Activated CD8-positive, alpha-beta memory T cell treated with anti-CD3 and anti-CD28 coated beads for 24 hours (primary cell): Measurements from ENCODE around the gene KPNB1.

Source experiments
- DNase-seq: peaks from one replicate; pipeline ENCODE4 v3.0.0-alpha.2; 2020

KPNB1 gene

GRCh38 chr17:47649153-47649971 is at the start of gene KPNB1:
TSS of gene KPNB1 (plus strand) at chr17:47649919. CDS start at chr17:47650245, 326 bp downstream.
- peak; percentile 97 for DNase-seq

- no peak for DNase-seq
Measured at GRCh38 chr17:47603830-47604597, 45.7 kb upstream of the KPNB1 start.

- no peak for DNase-seq
Measured at GRCh38 chr17:47604598-47604927, 45.2 kb upstream of the KPNB1 start.

- no peak for DNase-seq
Measured at GRCh38 chr17:47605011-47605410, 44.7 kb upstream of the KPNB1 start.

GRCh38 chr17:47607481-47607880 is 42.2 kb upstream of the KPNB1 start:
- DNase-seq = no peak

- no peak for DNase-seq
Measured at GRCh38 chr17:47611372-47612350, 38.1 kb upstream of the KPNB1 start.

- no peak for DNase-seq
Measured at GRCh38 chr17:47615766-47616424, 33.8 kb upstream of the KPNB1 start.

- no peak for DNase-seq
Measured at GRCh38 chr17:47618410-47618809, 31.3 kb upstream of the KPNB1 start.

GRCh38 chr17:47620503-47621245 is 29.0 kb upstream of the KPNB1 start:
- no peak for DNase-seq

- DNase-seq = no peak
Measured at GRCh38 chr17:47621293-47622179, 28.2 kb upstream of the KPNB1 start.

- DNase-seq = no peak
Measured at GRCh38 chr17:47622180-47622549, 27.6 kb upstream of the KPNB1 start.

GRCh38 chr17:47624727-47625068 is 25.0 kb upstream of the KPNB1 start:
- no peak for DNase-seq

GRCh38 chr17:47628014-47628566 is 21.6 kb upstream of the KPNB1 start:
- DNase-seq = no peak

- no peak for DNase-seq
Measured at GRCh38 chr17:47629826-47630225, 19.9 kb upstream of the KPNB1 start.

- DNase-seq = no peak
Measured at GRCh38 chr17:47630614-47631013, 19.1 kb upstream of the KPNB1 start.

- no peak for DNase-seq
Measured at GRCh38 chr17:47632991-47633390, 16.7 kb upstream of the KPNB1 start.

GRCh38 chr17:47633996-47634395 is 15.7 kb upstream of the KPNB1 start:
- DNase-seq = no peak

GRCh38 chr17:47634870-47635269 is 14.8 kb upstream of the KPNB1 start:
- no peak for DNase-seq

- DNase-seq = no peak
Measured at GRCh38 chr17:47635734-47636133, 14.0 kb upstream of the KPNB1 start.

GRCh38 chr17:47636273-47637030 is 13.3 kb upstream of the KPNB1 start:
- DNase-seq = no peak
